Karpas-422 (cell line): ENCODE measurements around the gene ARHGDIA. TPM values are rescaled to one million over a fixed set of nuclear protein-coding genes. Genes with fewer than 3 reads are reported as not detected.

Experiments used
- DNase-seq: peaks from one replicate; pipeline ENCODE4 v3.0.0-alpha.2; 2015
- H2AFZ ChIP-seq: fragments of 200-600 bp; sonication (generic); 2 replicates; pipeline ENCODE4 v1.6.1; 2014; ENCODE audit warnings: antibody characterized with exemption, low read length, mixed read lengths
- H3K27ac ChIP-seq: fragments of 200-600 bp; sonication (generic); 2 replicates; pipeline ENCODE4 v1.5.1; 2014; ENCODE audit warnings: mild to moderate bottlenecking, low read length, moderate library complexity
- H3K27me3 ChIP-seq: fragments of 200-600 bp; sonication (generic); 2 replicates; pipeline ENCODE4 v1.6.1; 2014; ENCODE audit warnings: low read length, mixed read lengths
- H3K36me3 ChIP-seq: fragments of 200-600 bp; sonication (generic); 2 replicates; pipeline ENCODE4 v1.6.1; 2014; ENCODE audit warnings: low read length, mixed read lengths; ENCODE audit not compliant: insufficient read depth
- H3K4me1 ChIP-seq: fragments of 200-600 bp; sonication (generic); 2 replicates; pipeline ENCODE4 v1.6.1; 2014; ENCODE audit warnings: mild to moderate bottlenecking, low read length, mixed read lengths
- H3K4me2 ChIP-seq: fragments of 200-600 bp; sonication (generic); 2 replicates; pipeline ENCODE4 v1.6.1; 2014; ENCODE audit warnings: low read length, low read depth, mild to moderate bottlenecking; ENCODE audit not compliant: poor library complexity, severe bottlenecking
- H3K4me3 ChIP-seq: fragments of 200-600 bp; sonication (generic); 2 replicates; pipeline ENCODE4 v1.5.1; 2014; ENCODE audit warnings: mild to moderate bottlenecking, antibody characterized with exemption, low read length, mixed read lengths
- H3K79me2 ChIP-seq: fragments of 200-600 bp; sonication (generic); 2 replicates; pipeline ENCODE4 v1.6.1; 2014; ENCODE audit warnings: mild to moderate bottlenecking, low read length, mixed read lengths
- H3K9ac ChIP-seq: fragments of 200-600 bp; sonication (generic); 2 replicates; pipeline ENCODE4 v1.6.0; 2014; ENCODE audit warnings: low read length
- H3K9me2 ChIP-seq: fragments of 200-600 bp; sonication (generic), shearing (Covaris generic); replicated peaks from 2 replicates; pipeline ENCODE4 v1.6.0; 2014; ENCODE audit warnings: mild to moderate bottlenecking, low read length, moderate library complexity; ENCODE audit not compliant: insufficient read depth
- H3K9me3 ChIP-seq: fragments of 300-700, 200-600 bp; sonication (generic); 2 replicates; pipeline ENCODE4 v1.6.1; 2014; ENCODE audit warnings: low read length, mixed read lengths
- H4K20me1 ChIP-seq: fragments of 200-600 bp; sonication (generic); 2 replicates; pipeline ENCODE4 v1.6.1; 2014; ENCODE audit warnings: mild to moderate bottlenecking, antibody characterized with exemption, low read length, low read depth; ENCODE audit not compliant: insufficient read depth
- total RNA-seq: library from RNA; depleted of rRNA; stranded (reverse); fragments of >200 nt; shearing (Covaris generic); gene quantifications from 2 replicates; pipeline ENCODE4 v1.2.3, GENCODE V29; 2014; ENCODE audit warnings: low replicate concordance

The ARHGDIA gene
- total RNA-seq, 1 experiment from 2014 or later = 68.5 TPM

- Histone ChIP-seq H3K4me1 (peaks cover 59% of the 10 kb centered on the region), H3K9me3 (no peaks in the 10 kb centered on the region), H3K27me3 (no peaks in the 10 kb centered on the region), H3K4me3 (peak overlapping the region; percentile 100), H3K9ac (peak overlapping the region; percentile 99), H2AFZ (no peak overlapping the region), H4K20me1 (peaks cover 17% of the 10 kb centered on the region; the same call in 1 of the 2 replicates), H3K9me2 (no peaks in the 10 kb centered on the region), H3K36me3 (peaks cover 5% of the 10 kb centered on the region; the same call in 1 of the 2 replicates), H3K79me2 (peaks cover 26% of the 10 kb centered on the region), H3K27ac (peak overlapping the region; percentile 92), H3K4me2 (peak overlapping the region; percentile 93)
- DNase-seq = peak; percentile 78
Observed at GRCh38 chr17:81870131-81870980, 781 bp downstream of the ARHGDIA start.

GRCh38 chr17:81869221-81870130 is 1.7 kb downstream of the ARHGDIA start:
- H4K20me1 ChIP-seq = peaks cover 17% of the 10 kb centered on the region; the same call in 1 of the 2 replicates
- no peaks in the 10 kb centered on the region for H3K9me3 ChIP-seq
- peak overlapping the region; percentile 100 for H3K4me3 ChIP-seq
- H3K27ac ChIP-seq = peak overlapping the region; percentile 92
- peak overlapping the region; percentile 99 for H3K9ac ChIP-seq
- H3K36me3 ChIP-seq = peaks cover 5% of the 10 kb centered on the region; the same call in 1 of the 2 replicates
- H3K27me3 ChIP-seq = no peaks in the 10 kb centered on the region
- no peak overlapping the region for H2AFZ ChIP-seq
- H3K9me2 ChIP-seq = no peaks in the 10 kb centered on the region
- peaks cover 26% of the 10 kb centered on the region for H3K79me2 ChIP-seq
- peaks cover 59% of the 10 kb centered on the region for H3K4me1 ChIP-seq
- DNase-seq = peak; percentile 65
- peak overlapping the region; percentile 93 for H3K4me2 ChIP-seq

- Histone ChIP-seq H3K27me3 (no peaks in the 10 kb centered on the region), H3K27ac (no peak overlapping the region; the same call in 1 of the 2 replicates), H3K79me2 (peaks cover 29% of the 10 kb centered on the region), H2AFZ (no peak overlapping the region), H3K4me1 (peaks cover 55% of the 10 kb centered on the region), H3K4me3 (peak overlapping the region; percentile 100; the same call in 1 of the 2 replicates), H3K9ac (0 out of 2 replicates have a peak overlapping the region, but pooled peaks have one; percentile 99), H3K36me3 (peaks cover 7% of the 10 kb centered on the region; the same call in 1 of the 2 replicates), H3K9me2 (no peaks in the 10 kb centered on the region), H4K20me1 (peaks cover 17% of the 10 kb centered on the region; the same call in 1 of the 2 replicates), H3K9me3 (no peaks in the 10 kb centered on the region), H3K4me2 (peak overlapping the region; percentile 93)
- peak; percentile 71 for DNase-seq
Observed at GRCh38 chr17:81868674-81869220, 2.4 kb downstream of the ARHGDIA start.

GRCh38 chr17:81867991-81868673 is 3.0 kb downstream of the ARHGDIA start:
- H3K4me1 ChIP-seq = peaks cover 55% of the 10 kb centered on the region
- H3K4me2 ChIP-seq = no peak overlapping the region
- H3K9me2 ChIP-seq = no peaks in the 10 kb centered on the region
- DNase-seq = no peak
- H3K9me3 ChIP-seq = no peaks in the 10 kb centered on the region
- peaks cover 13% of the 10 kb centered on the region; the same call in 1 of the 2 replicates for H3K36me3 ChIP-seq
- H2AFZ ChIP-seq = no peak overlapping the region
- peaks cover 35% of the 10 kb centered on the region for H3K79me2 ChIP-seq
- H3K4me3 ChIP-seq = no peak overlapping the region
- H3K9ac ChIP-seq = 0 out of 2 replicates have a peak overlapping the region, but pooled peaks have one; percentile 12
- H4K20me1 ChIP-seq = peaks cover 17% of the 10 kb centered on the region; the same call in 1 of the 2 replicates
- H3K27me3 ChIP-seq = no peaks in the 10 kb centered on the region
- peak overlapping the region; percentile 53 for H3K27ac ChIP-seq

GRCh38 chr17:81867170-81867990 is 3.8 kb downstream of the ARHGDIA start:
- Histone ChIP-seq H3K4me1 (peaks cover 54% of the 10 kb centered on the region), H3K4me2 (no peak overlapping the region), H3K79me2 (peaks cover 38% of the 10 kb centered on the region), H3K9ac (0 out of 2 replicates have a peak overlapping the region, but pooled peaks have one; percentile 14), H3K36me3 (peaks cover 18% of the 10 kb centered on the region; the same call in 1 of the 2 replicates), H3K9me2 (no peaks in the 10 kb centered on the region), H4K20me1 (peaks cover 17% of the 10 kb centered on the region; the same call in 1 of the 2 replicates), H3K27ac (peak overlapping the region; percentile 53), H3K9me3 (no peaks in the 10 kb centered on the region), H3K27me3 (no peaks in the 10 kb centered on the region), H2AFZ (no peak overlapping the region), H3K4me3 (no peak overlapping the region)
- DNase-seq = peak; percentile 81

- Histone ChIP-seq H3K27me3 (no peaks in the 10 kb centered on the region), H3K79me2 (peaks cover 38% of the 10 kb centered on the region), H4K20me1 (peaks cover 17% of the 10 kb centered on the region; the same call in 1 of the 2 replicates), H3K36me3 (peaks cover 18% of the 10 kb centered on the region; the same call in 1 of the 2 replicates), H3K9ac (0 out of 2 replicates have a peak overlapping the region, but pooled peaks have one; percentile 14), H3K4me2 (no peak overlapping the region), H3K4me1 (peaks cover 52% of the 10 kb centered on the region), H2AFZ (no peak overlapping the region), H3K4me3 (no peak overlapping the region), H3K9me2 (no peaks in the 10 kb centered on the region), H3K9me3 (no peaks in the 10 kb centered on the region), H3K27ac (peak overlapping the region; percentile 53)
- no peak for DNase-seq
Observed at GRCh38 chr17:81866440-81867169, 4.5 kb downstream of the ARHGDIA start.
